WI38 (cell line): Measurements from ENCODE around the gene EPHB2.

Source experiments
- H3K4me3 ChIP-seq: 2 replicates; pipeline ENCODE4 v1.5.1; 2011; ENCODE audit warnings: low read depth, mild to moderate bottlenecking, control low read depth, low read length
- TF ChIP-seq, protein P1 (sequence below): IDR thresholded peaks from 2 replicates; pipeline ENCODE4 v1.5.1; 2012; ENCODE audit warnings: low read depth, mild to moderate bottlenecking, control low read depth, low read length

The EPHB2 gene

DNA sequence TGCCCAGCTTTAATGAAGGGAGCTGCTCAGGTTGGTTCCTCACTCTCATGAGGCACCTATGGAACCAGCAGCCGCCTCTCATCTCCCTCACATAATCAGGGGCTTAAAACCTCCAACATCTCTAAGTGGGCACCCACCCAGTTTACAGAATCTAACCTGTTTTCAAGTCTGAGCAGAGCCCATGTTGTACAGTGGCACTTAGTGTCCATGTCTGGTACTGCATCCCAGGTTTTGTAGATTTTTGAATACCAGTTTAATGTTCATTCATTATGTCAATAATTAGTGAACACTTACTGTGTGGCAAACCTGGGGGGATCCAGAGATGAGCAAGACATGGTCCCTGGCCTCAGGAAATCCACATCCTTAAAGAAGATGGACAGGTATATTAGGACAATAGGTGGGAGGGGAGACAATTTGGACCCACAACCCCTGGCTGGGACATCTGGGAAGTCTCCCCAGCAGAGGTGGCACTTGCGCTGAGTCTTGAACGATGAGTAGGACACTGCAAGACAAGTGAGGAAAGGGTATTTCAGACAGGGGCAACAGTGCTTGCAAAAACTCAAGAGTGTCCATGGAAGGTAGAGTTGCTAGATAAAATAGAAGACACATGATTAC lies 178.7 kb downstream of the EPHB2 start:
- H3K4me3 ChIP-seq: no peak overlapping the region
- TF ChIP-seq, protein P1, sequence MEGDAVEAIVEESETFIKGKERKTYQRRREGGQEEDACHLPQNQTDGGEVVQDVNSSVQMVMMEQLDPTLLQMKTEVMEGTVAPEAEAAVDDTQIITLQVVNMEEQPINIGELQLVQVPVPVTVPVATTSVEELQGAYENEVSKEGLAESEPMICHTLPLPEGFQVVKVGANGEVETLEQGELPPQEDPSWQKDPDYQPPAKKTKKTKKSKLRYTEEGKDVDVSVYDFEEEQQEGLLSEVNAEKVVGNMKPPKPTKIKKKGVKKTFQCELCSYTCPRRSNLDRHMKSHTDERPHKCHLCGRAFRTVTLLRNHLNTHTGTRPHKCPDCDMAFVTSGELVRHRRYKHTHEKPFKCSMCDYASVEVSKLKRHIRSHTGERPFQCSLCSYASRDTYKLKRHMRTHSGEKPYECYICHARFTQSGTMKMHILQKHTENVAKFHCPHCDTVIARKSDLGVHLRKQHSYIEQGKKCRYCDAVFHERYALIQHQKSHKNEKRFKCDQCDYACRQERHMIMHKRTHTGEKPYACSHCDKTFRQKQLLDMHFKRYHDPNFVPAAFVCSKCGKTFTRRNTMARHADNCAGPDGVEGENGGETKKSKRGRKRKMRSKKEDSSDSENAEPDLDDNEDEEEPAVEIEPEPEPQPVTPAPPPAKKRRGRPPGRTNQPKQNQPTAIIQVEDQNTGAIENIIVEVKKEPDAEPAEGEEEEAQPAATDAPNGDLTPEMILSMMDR: peak; percentile 71

DNA sequence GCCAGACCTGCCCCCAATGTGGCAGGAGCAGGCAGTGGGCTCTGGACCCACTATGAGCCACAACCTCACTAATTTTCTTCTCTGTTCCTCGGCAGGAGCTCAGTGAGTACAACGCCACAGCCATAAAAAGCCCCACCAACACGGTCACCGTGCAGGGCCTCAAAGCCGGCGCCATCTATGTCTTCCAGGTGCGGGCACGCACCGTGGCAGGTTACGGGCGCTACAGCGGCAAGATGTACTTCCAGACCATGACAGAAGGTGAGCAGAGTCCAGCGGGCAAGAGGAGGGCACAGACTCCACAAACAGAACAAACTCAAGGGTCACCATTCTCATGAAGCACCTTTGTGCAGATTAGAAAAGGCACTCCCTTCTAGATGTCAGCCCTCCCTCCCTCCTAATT lies 182.2 kb downstream of the EPHB2 start:
- TF ChIP-seq, protein P1: no peak
- H3K4me3 ChIP-seq: no peak overlapping the region

DNA sequence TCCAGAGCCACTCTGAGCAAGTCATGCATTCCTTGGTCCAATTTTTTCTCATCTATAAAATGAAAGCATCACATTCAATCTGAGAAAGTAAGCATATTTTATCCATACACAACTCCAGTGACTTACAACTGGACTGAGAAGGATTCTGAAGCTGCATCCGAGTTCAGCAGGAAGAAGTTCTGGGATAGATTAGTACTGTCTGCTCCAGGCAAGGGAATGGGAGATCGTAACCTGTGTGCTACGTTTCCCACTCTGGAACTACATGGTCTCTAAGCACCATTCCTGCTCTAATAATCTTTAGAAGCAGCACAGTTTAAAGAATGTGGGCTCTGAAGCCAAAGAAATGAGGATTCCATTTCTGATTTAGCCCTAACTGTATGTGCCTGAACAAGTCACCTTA lies 182.7 kb downstream of the EPHB2 start:
- TF ChIP-seq, protein P1: no peak
- no peak overlapping the region for H3K4me3 ChIP-seq

DNA sequence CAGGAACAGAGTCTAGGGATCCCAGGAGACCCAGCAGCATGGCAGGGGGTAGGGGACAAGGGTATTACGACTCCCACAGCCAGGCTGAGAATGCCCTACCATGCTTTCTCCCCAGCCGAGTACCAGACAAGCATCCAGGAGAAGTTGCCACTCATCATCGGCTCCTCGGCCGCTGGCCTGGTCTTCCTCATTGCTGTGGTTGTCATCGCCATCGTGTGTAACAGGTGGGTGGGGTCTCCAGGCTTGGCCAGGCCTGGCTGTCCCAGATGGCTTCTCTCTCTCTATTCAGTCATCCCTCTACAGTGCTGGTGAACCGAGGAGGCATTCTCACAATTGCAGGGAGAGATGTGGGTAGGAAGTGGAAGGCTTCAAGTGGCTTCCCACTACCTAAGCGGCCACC lies 184.7 kb downstream of the EPHB2 start:
- TF ChIP-seq, protein P1: no peak
- no peak overlapping the region for H3K4me3 ChIP-seq

DNA sequence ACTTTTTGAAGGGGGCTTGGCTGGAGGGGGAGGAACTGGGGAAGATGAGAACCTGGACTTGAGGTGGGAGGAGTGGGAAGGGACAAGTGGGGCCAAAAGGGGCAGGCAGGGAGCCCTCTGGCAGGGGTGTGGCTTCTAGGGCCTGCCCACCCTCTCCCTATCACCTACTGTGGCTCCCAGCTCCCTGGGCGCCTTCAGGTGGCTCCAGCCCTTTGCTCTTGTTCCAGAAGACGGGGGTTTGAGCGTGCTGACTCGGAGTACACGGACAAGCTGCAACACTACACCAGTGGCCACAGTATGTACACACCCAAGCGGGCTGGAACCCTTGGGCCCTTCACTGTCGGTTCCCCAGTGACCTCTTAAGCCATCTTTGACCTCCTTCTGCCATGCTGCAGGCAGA lies 185.5 kb downstream of the EPHB2 start:
- TF ChIP-seq, protein P1: no peak
- no peak overlapping the region for H3K4me3 ChIP-seq

DNA sequence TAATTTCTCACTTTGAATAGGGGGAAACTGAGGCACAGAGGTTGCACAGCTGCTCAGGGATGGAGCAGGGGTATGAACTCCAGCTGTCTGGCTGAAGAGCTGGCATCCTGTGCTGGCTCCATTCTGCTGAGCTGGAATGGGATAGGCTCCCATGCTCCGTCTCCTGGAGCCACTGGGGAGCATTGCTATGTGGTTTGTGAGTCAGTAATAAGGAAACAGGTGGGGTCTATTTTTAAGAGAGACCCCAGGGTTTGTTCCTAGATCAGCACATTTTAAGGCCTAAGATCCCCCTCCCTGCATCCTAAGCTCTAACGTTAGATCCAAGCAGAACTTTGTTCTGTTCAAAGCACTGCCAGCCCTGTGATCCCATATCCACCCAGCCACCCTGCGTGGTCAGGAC lies 189.8 kb downstream of the EPHB2 start:
- no peak overlapping the region for H3K4me3 ChIP-seq
- TF ChIP-seq, protein P1: no peak

DNA sequence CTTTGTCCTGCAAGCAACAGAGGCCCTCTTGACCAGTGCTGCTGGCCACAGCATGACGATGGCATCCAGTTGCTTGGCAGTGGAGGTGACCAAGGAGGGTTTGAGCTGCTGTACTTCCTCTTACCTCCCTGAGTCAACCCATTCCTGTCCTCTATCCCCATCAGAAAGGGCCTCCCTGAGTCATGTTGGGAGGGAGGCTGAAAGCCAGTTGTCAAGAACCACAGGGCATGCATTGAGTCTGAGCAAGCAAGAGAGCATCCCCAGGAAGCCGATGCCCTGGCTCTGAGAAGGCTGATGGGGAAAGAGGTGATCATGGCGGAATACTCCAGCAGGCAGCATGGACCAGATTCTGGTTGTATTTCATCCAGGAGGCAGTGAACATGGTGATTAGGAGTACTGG lies 192.5 kb downstream of the EPHB2 start:
- TF ChIP-seq, protein P1: no peak
- no peak overlapping the region for H3K4me3 ChIP-seq
